ENCODE results near the gene KCNAB2. TPM values are rescaled to one million over a fixed set of nuclear protein-coding genes. Genes with fewer than 3 reads are reported as not detected.

Gene KCNAB2
- total RNA-seq, 4 donors from 2014 or later: 10.9 to 12.6 (median 11.7) TPM

GRCh38 chr1:6033124-6033523, 12.6 kb upstream of the KCNAB2 start:
- no peaks in the 10 kb centered on the region for H3K9me3 ChIP-seq
- H3K36me3 ChIP-seq: no peaks in the 10 kb centered on the region
- H3K27me3 ChIP-seq: peaks cover 36% of the 10 kb centered on the region
- TF ChIP-seq, protein P1, sequence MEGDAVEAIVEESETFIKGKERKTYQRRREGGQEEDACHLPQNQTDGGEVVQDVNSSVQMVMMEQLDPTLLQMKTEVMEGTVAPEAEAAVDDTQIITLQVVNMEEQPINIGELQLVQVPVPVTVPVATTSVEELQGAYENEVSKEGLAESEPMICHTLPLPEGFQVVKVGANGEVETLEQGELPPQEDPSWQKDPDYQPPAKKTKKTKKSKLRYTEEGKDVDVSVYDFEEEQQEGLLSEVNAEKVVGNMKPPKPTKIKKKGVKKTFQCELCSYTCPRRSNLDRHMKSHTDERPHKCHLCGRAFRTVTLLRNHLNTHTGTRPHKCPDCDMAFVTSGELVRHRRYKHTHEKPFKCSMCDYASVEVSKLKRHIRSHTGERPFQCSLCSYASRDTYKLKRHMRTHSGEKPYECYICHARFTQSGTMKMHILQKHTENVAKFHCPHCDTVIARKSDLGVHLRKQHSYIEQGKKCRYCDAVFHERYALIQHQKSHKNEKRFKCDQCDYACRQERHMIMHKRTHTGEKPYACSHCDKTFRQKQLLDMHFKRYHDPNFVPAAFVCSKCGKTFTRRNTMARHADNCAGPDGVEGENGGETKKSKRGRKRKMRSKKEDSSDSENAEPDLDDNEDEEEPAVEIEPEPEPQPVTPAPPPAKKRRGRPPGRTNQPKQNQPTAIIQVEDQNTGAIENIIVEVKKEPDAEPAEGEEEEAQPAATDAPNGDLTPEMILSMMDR (IDR thresholded peaks at IDR 0.05): no peak
- TF ChIP-seq POLR2AphosphoS5 (IDR thresholded peaks at IDR 0.05) (no peak), POLR2A (IDR thresholded peaks at IDR 0.05) (no peak), EP300 (IDR thresholded peaks at IDR 0.05) (no peak)
- WGBS, 2 donors (ENCODE audit: low coverage in 1 of 2): 83 to 93% methylated on average over 5 to 8 of the region's 8 CpGs
- H3K27ac ChIP-seq: no peak overlapping the region
- ATAC-seq: no peak
- H3K4me1 ChIP-seq: no peaks in the 10 kb centered on the region
- no peak overlapping the region for H3K4me3 ChIP-seq

GRCh38 chr1:6033986-6034749, 11.5 kb upstream of the KCNAB2 start:
- TF ChIP-seq, protein P1 (IDR thresholded peaks at IDR 0.05): peak in 3 of 4 experiments; percentile 28 to 60 (median 45)
- TF ChIP-seq POLR2A (IDR thresholded peaks at IDR 0.05): no peak
- Histone ChIP-seq H3K4me3 (no peak overlapping the region), H3K27ac (no peak overlapping the region), H3K4me1 (no peaks in the 10 kb centered on the region), H3K9me3 (no peaks in the 10 kb centered on the region), H3K27me3 (peaks cover 31% of the 10 kb centered on the region), H3K36me3 (no peaks in the 10 kb centered on the region)
- whole genome bisulfite sequencing, 2 donors (ENCODE audit: low coverage in 1 of 2): 0% methylated on average over 1 of the region's 21 CpGs; no CpG with 5 or more reads in 1 of the 2 donors
- ATAC-seq: peak; percentile 31

DNA sequence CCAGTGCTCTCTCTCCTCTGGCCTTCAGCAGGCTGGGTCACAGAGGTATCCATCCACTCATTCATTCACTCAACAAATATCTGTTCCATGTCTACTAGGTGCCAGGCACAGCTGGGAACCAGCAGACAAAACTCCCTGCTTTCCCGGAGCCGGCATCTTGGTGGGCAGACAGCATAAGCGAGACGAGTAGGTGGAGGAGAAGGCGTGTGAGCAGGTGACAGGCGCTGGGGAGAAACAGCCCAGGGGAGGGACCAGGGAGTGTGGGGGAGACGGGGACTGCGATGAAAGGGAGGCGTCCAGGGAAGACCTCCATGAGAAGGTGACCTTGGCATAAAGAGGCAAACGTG, 11.0 kb upstream of the KCNAB2 start:
- Histone ChIP-seq H3K36me3 (no peaks in the 10 kb centered on the region), H3K27ac (no peak overlapping the region), H3K4me1 (no peaks in the 10 kb centered on the region), H3K4me3 (no peak overlapping the region), H3K9me3 (no peaks in the 10 kb centered on the region), H3K27me3 (peaks cover 31% of the 10 kb centered on the region)
- 63 to 75% methylated on average over 4 to 10 of the region's 10 CpGs for WGBS, 2 donors (ENCODE audit: low coverage in 1 of 2)
- TF ChIP-seq, protein P1 (IDR thresholded peaks at IDR 0.05): no peak
- TF ChIP-seq POLR2AphosphoS5 (IDR thresholded peaks at IDR 0.05): no peak
- ATAC-seq: no peak

DNA sequence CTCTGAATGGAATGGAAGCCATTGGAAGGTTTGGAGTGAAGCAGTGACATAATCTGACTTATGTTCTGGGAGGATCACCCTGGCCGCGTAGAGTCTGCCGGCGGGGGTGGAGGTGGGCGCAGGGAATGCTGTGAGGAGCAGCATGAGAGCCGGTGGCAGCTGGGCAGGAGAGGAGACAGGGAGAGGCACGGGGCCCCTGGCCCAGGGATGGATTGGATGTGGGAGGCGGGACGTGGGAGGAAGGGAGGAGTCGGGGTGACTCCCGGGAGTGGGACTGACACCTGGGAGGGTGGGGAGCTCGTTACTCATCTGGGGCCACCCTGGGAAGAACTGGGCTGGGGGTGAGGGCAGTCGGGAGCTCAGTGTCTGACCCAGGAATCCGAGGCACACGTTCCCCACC, 10.4 kb upstream of the KCNAB2 start:
- WGBS, 2 donors (ENCODE audit: low coverage in 1 of 2): 63 to 81% methylated on average over 5 to 14 of the region's 15 CpGs
- no peaks in the 10 kb centered on the region for H3K4me1 ChIP-seq
- no peak overlapping the region for H3K27ac ChIP-seq
- H3K27me3 ChIP-seq: peaks cover 31% of the 10 kb centered on the region
- no peaks in the 10 kb centered on the region for H3K36me3 ChIP-seq
- no peak for ATAC-seq
- no peaks in the 10 kb centered on the region for H3K9me3 ChIP-seq
- no peak overlapping the region for H3K4me3 ChIP-seq
- TF ChIP-seq POLR2A (IDR thresholded peaks at IDR 0.05) (no peak), POLR2AphosphoS5 (IDR thresholded peaks at IDR 0.05) (no peak), EP300 (IDR thresholded peaks at IDR 0.05) (no peak)
- TF ChIP-seq, protein P1 (IDR thresholded peaks at IDR 0.05): no peak

- Histone ChIP-seq H3K4me1 (no peaks in the 10 kb centered on the region), H3K4me3 (no peak overlapping the region), H3K27me3 (peaks cover 28% of the 10 kb centered on the region), H3K9me3 (no peaks in the 10 kb centered on the region), H3K27ac (no peak overlapping the region), H3K36me3 (peaks cover 0 to 3% of the 10 kb centered on the region in 2 donors)
- TF ChIP-seq POLR2A (IDR thresholded peaks at IDR 0.05) (no peak), POLR2AphosphoS5 (IDR thresholded peaks at IDR 0.05) (no peak), EP300 (IDR thresholded peaks at IDR 0.05) (no peak)
- TF ChIP-seq, protein P1 (IDR thresholded peaks at IDR 0.05): no peak
- WGBS, 2 donors (ENCODE audit: low coverage in 1 of 2): 52 to 60% methylated on average over 5 to 10 of the region's 12 CpGs
- no peak for ATAC-seq
Observed at GRCh38 chr1:6035719-6036118, 10.0 kb upstream of the KCNAB2 start.
